IMR-90 (cell line): Measurements from ENCODE around the gene RFX4. TPM values are rescaled to one million over a fixed set of nuclear protein-coding genes. Genes with fewer than 3 reads are reported as not detected.

Source experiments
- ATAC-seq: fragments of 200-7000 bp; cut with Tn5 transposase; 2 replicates; pipeline ENCODE4 v1.9.1; 2020; ENCODE audit warnings: low read depth, mild to moderate bottlenecking, moderate library complexity
- BruUV-seq: library from RNA; stranded (reverse); fragments of 400-500 nt; replicated peaks from 2 replicates; lab custom pipeline; 2021; lab: Mats Ljungman, UMichigan
- CTCF ChIA-PET: fragments of 300-600 bp; formaldehyde crosslinking; extraction: SDS; loops from one replicate; lab custom pipeline; 2021; ENCODE audit warnings: antibody characterized with exemption; lab: Yijun Ruan, JAX
- POLR2A ChIA-PET: fragments of 300-600 bp; sonication (Branson Sonifier 250); formaldehyde crosslinking; loops from one replicate; lab custom pipeline; 2022; ENCODE audit warnings: antibody characterized with exemption; ENCODE audit not compliant: unreplicated experiment; lab: Charles Lee
- DNase-seq: peaks from one replicate; pipeline ENCODE4 v3.0.0; 2013
- H2AFZ ChIP-seq: replicated peaks from 2 replicates; pipeline ENCODE3; 2013; ENCODE audit warnings: low read length, mild to moderate bottlenecking; ENCODE audit not compliant: poor library complexity
- H2AK5ac ChIP-seq: 2 replicates; pipeline ENCODE4 v1.6.1; 2013; ENCODE audit warnings: low read depth, low read length, inconsistent platforms
- H2AK9ac ChIP-seq: replicated peaks from 2 replicates; pipeline ENCODE3; 2013; ENCODE audit warnings: mild to moderate bottlenecking, low read depth, low read length, moderate library complexity; ENCODE audit not compliant: poor library complexity
- H2BK120ac ChIP-seq: 2 replicates; pipeline ENCODE4 v1.6.1; 2013; ENCODE audit warnings: low read depth, low read length, inconsistent platforms
- H2BK15ac ChIP-seq: 3 replicates; pipeline ENCODE4 v1.6.1; 2013; ENCODE audit warnings: low read depth, low read length, inconsistent platforms
- H2BK20ac ChIP-seq: 2 replicates; pipeline ENCODE4 v1.6.1; 2013; ENCODE audit warnings: low read depth, mild to moderate bottlenecking, inconsistent platforms, low read length, moderate library complexity
- H2BK5ac ChIP-seq: 2 replicates; pipeline ENCODE4 v1.6.1; 2013; ENCODE audit warnings: mild to moderate bottlenecking, low read depth, low read length, inconsistent platforms; ENCODE audit not compliant: poor library complexity, severe bottlenecking
- H3K14ac ChIP-seq: replicated peaks from 2 replicates; pipeline ENCODE4 v1.6.1; 2013; ENCODE audit warnings: low read depth, low read length, inconsistent platforms
- H3K18ac ChIP-seq: 2 replicates; pipeline ENCODE4 v1.6.1; 2013; ENCODE audit warnings: low read depth, low read length, control low read depth
- H3K23ac ChIP-seq: 2 replicates; pipeline ENCODE4 v1.6.1; 2013; ENCODE audit warnings: low read depth, low read length, inconsistent platforms
- H3K27ac ChIP-seq: 2 replicates; pipeline ENCODE4 v1.5.1; 2013; ENCODE audit warnings: mild to moderate bottlenecking, control low read depth, low read length; ENCODE audit not compliant: insufficient read depth
- H3K27me3 ChIP-seq: 2 replicates; pipeline ENCODE4 v1.6.1; 2013; ENCODE audit warnings: low read length; ENCODE audit not compliant: control insufficient read depth, insufficient read depth
- H3K36me3 ChIP-seq: 2 replicates; pipeline ENCODE4 v1.6.1; 2013; ENCODE audit warnings: low read length, mixed read lengths; ENCODE audit not compliant: control insufficient read depth, insufficient read depth
- H3K4ac ChIP-seq: 2 replicates; pipeline ENCODE4 v1.6.1; 2013; ENCODE audit warnings: low read depth, low read length, inconsistent platforms
- H3K4me1 ChIP-seq: 2 replicates; pipeline ENCODE4 v1.6.1; 2013; ENCODE audit warnings: low read length, mixed read lengths; ENCODE audit not compliant: control insufficient read depth, insufficient read depth
- H3K4me2 ChIP-seq: 2 replicates; pipeline ENCODE4 v1.6.1; 2013; ENCODE audit warnings: low read depth, mild to moderate bottlenecking, control low read depth, low read length, moderate library complexity
- H3K4me3 ChIP-seq: 2 replicates; pipeline ENCODE4 v1.5.1; 2013; ENCODE audit warnings: low read depth, mild to moderate bottlenecking, control low read depth, low read length, moderate library complexity; ENCODE audit not compliant: insufficient read depth
- H3K56ac ChIP-seq: 2 replicates; pipeline ENCODE4 v1.6.1; 2013; ENCODE audit warnings: low read length, inconsistent platforms; ENCODE audit not compliant: insufficient read depth; ENCODE audit errors: extremely low read depth
- H3K79me1 ChIP-seq, 2 experiments: 2 replicates each; pipeline ENCODE4 v1.6.1; 2013; ENCODE audit warnings: low read length in 2 of 2, inconsistent platforms in 1 of 2, low read depth in 1 of 2
- H3K9ac ChIP-seq: 2 replicates; pipeline ENCODE4 v1.6.1; 2013; ENCODE audit warnings: low read depth, low read length, control low read depth
- H3K9me1 ChIP-seq: 2 replicates; pipeline ENCODE4 v1.6.1; 2013; ENCODE audit warnings: low read length, inconsistent platforms; ENCODE audit not compliant: insufficient read depth
- H3K9me3 ChIP-seq: 2 replicates; pipeline ENCODE4 v1.6.1; 2013; ENCODE audit warnings: low read length; ENCODE audit not compliant: control insufficient read depth, insufficient read depth
- H4K20me1 ChIP-seq: 2 replicates; pipeline ENCODE4 v1.6.1; 2013; ENCODE audit warnings: low read length, inconsistent platforms; ENCODE audit not compliant: insufficient read depth
- H4K5ac ChIP-seq: 2 replicates; pipeline ENCODE4 v1.6.1; 2013; ENCODE audit warnings: mild to moderate bottlenecking, low read depth, low read length, control low read depth
- H4K8ac ChIP-seq, 2 experiments: 2 replicates each; pipeline ENCODE4 v1.6.1; 2013; ENCODE audit warnings: low read depth in 2 of 2, low read length in 2 of 2, control low read depth in 1 of 2, inconsistent platforms in 1 of 2
- H4K91ac ChIP-seq: 2 replicates; pipeline ENCODE4 v1.6.1; 2013; ENCODE audit warnings: low read depth, low read length, inconsistent platforms; ENCODE audit not compliant: insufficient read depth
- ELK1 ChIP-seq: fragments of 150-350 bp; IDR thresholded peaks from 2 replicates; pipeline ENCODE4 v1.6.1; 2016; ENCODE audit warnings: low read depth, mild to moderate bottlenecking, low read length, moderate library complexity, borderline replicate concordance
- MAZ ChIP-seq: IDR thresholded peaks from 2 replicates; pipeline ENCODE4 v1.6.1; 2012; ENCODE audit warnings: low read depth, mild to moderate bottlenecking, low read length, improper control_type of control experiment, moderate library complexity, borderline replicate concordance
- MXI1 ChIP-seq: IDR thresholded peaks from 2 replicates; pipeline ENCODE4 v1.6.1; 2012; ENCODE audit warnings: low read depth, mild to moderate bottlenecking, low read length, moderate library complexity, borderline replicate concordance
- WGBS, 2 experiments: methylation state at CpG; one replicate each; pipeline versions ENCODE4 v1.1.5 to v1.1.7; 2013; ENCODE audit warnings: missing lambda C conversion rate in 2 of 2; ENCODE audit not compliant: insufficient read length in 1 of 2; ENCODE audit errors: extremely low coverage in 2 of 2; 5-methylcytosine and 5-hydroxymethylcytosine counted together
- dilution Hi-C: fragments of 300-500 bp; cut with HindIII; formaldehyde crosslinking; loops from one replicate; pipeline ENCODE4 v1.14.3; 2018; ENCODE audit warnings: low sequenced_read_pairs; ENCODE audit not compliant: unreplicated experiment
- in situ Hi-C: fragments of 300-500 bp; cut with MboI; formaldehyde crosslinking; loops from 3 replicates; pipeline ENCODE4 v1.14.3; 2019; ENCODE audit warnings: low sequenced_read_pairs, inconsistent platforms, mixed read lengths
- intact Hi-C: fragments of 100-400 bp; cut with micrococcal nuclease; formaldehyde crosslinking; loops from 2 replicates; pipeline ENCODE4 v1.10.0; 2022
- polyA plus RNA-seq, 3 experiments: library from polyadenylated mRNA; depleted of rRNA; stranded (reverse); fragments of >200 nt; gene quantifications; 2 replicates each; pipeline ENCODE4 v1.2.3, GENCODE V29; 2012; ENCODE audit warnings: low replicate concordance in 1 of 3
- total RNA-seq: library from RNA; depleted of rRNA; stranded (reverse); fragments of >200 nt; gene quantifications from 2 replicates; pipeline ENCODE4 v1.2.3, GENCODE V29; 2012

Gene RFX4
- total and polyA plus RNA-seq, 2 of the 4 experiments (the other 2 are of a cell fraction), result not detected

GRCh38 chr12:106766393-106766826 lies 183.6 kb downstream of the RFX4 start:
- Histone ChIP-seq H3K4ac (no peak overlapping the region), H2BK120ac (no peak overlapping the region), H3K14ac (no peak overlapping the region), H3K27me3 (peaks cover 7% of the 10 kb centered on the region), H3K4me2 (no peak overlapping the region), H3K4me3 (no peak overlapping the region), H3K9ac (no peak overlapping the region), H3K56ac (no peak overlapping the region), H3K27ac (no peak overlapping the region), H2BK15ac (no peak overlapping the region), H4K5ac (no peak overlapping the region), H2AK9ac (no peak overlapping the region), H2AK5ac (no peak overlapping the region), H2BK5ac (no peak overlapping the region), H3K23ac (no peak overlapping the region), H3K9me1 (no peaks in the 10 kb centered on the region), H4K20me1 (no peaks in the 10 kb centered on the region), H4K8ac (no peak overlapping the region), H3K9me3 (no peaks in the 10 kb centered on the region), H3K36me3 (no peaks in the 10 kb centered on the region), H2AFZ (no peak overlapping the region), H4K91ac (no peak overlapping the region), H3K4me1 (peaks cover 1% of the 10 kb centered on the region; the same call in 1 of the 2 replicates), H3K18ac (no peak overlapping the region), H3K79me1 (no peaks in the 10 kb centered on the region), H2BK20ac (no peak overlapping the region)
- DNase-seq (no peak), ATAC-seq (peak; percentile 44; the same call in 1 of the 2 replicates)
- dilution Hi-C loops, result no loop called here
- intact Hi-C loops, result no loop called here
- CTCF ChIA-PET, result no interaction called here
- no TSS peak for BruUV-seq
- POLR2A ChIA-PET, result no interaction called here
- TF ChIP-seq MXI1, result no peak
- no peak for TF ChIP-seq MAZ
- no peak for TF ChIP-seq ELK1
- no CpG with 5 or more reads among the region's 8 CpGs for WGBS, 2 experiments
- in situ Hi-C loops, result no loop called here
